Peyer's patch (tissue), 4 donors: ENCODE data around the gene S100A4. TPM values are rescaled to one million over a fixed set of nuclear protein-coding genes. Genes with fewer than 3 reads are reported as not detected.

ENCODE experiments used
- DNase-seq, 3 donors: peaks; one replicate each; pipeline ENCODE4 v3.0.0-alpha.2; 2017 to 2019
- H3K27ac ChIP-seq, 4 donors: fragments of 200-600 bp; sonication (generic); one replicate each; pipeline ENCODE4 v1.5.1; 2016 to 2019
- H3K27me3 ChIP-seq, 2 donors: fragments of 200-600 bp; sonication (generic); one replicate each; pipeline ENCODE4 v1.5.1; 2019
- H3K36me3 ChIP-seq, 3 donors: fragments of 200-600 bp; sonication (generic); one replicate each; pipeline ENCODE4 v1.5.1; 2016 to 2019
- H3K4me1 ChIP-seq, 4 donors: fragments of 200-600 bp; sonication (generic); one replicate each; pipeline ENCODE4 v1.5.1; 2016 to 2019
- H3K4me3 ChIP-seq, 4 donors: fragments of 200-600 bp; sonication (generic); 1 replicate in 3 of 4; 2 replicates in 1 of 4; pipeline ENCODE4 v1.5.1; 2016 to 2019; ENCODE audit warnings: mild to moderate bottlenecking in 1 of 4
- H3K9me3 ChIP-seq, 4 donors: fragments of 200-600 bp; sonication (generic); one replicate each; pipeline ENCODE4 v1.5.1; 2016 to 2019; ENCODE audit warnings: mild to moderate bottlenecking in 1 of 4
- POLR2A ChIP-seq, 2 donors: fragments of 450-650 bp; IDR thresholded peaks; one replicate each; pipeline ENCODE4 v1.5.1; 2017; ENCODE audit warnings: antibody characterized with exemption in 2 of 2, mild to moderate bottlenecking in 2 of 2, moderate library complexity in 2 of 2
- total RNA-seq, 4 donors: library from RNA; depleted of rRNA; stranded (reverse); fragments of >200 nt; gene quantifications; one replicate each; pipeline ENCODE4 v1.1.0, GENCODE V29; 2016
- TF ChIP-seq, protein P1 (sequence below), 6 experiments: fragments of 450-650 bp in 4 of 6; fragments of 200-600 bp in 2 of 6; sonication (generic) in 1 of 6; IDR thresholded peaks; one replicate each; pipeline ENCODE4 v1.5.1; 2017 to 2019; ENCODE audit warnings: antibody characterized with exemption in 6 of 6, mild to moderate bottlenecking in 3 of 6, moderate library complexity in 1 of 6

S100A4 gene
- total RNA-seq, 4 donors from 2014 or later = 38.2 to 435 (median 53.6) TPM

DNA sequence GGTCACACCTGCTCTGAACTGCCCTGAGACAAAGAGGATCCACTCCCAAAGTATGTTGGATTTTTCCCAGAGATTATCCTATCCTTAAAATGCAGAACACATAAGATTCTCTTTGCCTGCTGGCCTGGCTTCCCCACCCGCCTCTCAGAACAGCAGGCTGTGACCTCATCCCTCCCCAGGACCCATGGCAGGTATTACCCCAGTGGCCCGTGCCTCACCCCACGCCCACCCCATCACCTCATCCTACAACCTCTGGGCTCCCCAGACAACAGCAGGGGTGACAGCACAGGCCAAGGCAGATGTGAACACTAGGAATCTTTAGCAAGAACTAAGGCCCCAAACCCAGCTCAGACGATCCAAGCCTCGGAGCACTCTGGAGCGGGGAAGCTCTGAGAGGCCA lies 50.1 kb downstream of the S100A4 start:
- Histone ChIP-seq H3K27me3 (no peaks in the 10 kb centered on the region), H3K4me3 (no peak overlapping the region), H3K4me1 (no peaks in the 10 kb centered on the region), H3K36me3 (no peaks in the 10 kb centered on the region), H3K9me3 (no peaks in the 10 kb centered on the region), H3K27ac (no peak overlapping the region)
- DNase-seq = no peak
- no peak for TF ChIP-seq POLR2A (IDR thresholded peaks at IDR 0.05)
- TF ChIP-seq, protein P1, sequence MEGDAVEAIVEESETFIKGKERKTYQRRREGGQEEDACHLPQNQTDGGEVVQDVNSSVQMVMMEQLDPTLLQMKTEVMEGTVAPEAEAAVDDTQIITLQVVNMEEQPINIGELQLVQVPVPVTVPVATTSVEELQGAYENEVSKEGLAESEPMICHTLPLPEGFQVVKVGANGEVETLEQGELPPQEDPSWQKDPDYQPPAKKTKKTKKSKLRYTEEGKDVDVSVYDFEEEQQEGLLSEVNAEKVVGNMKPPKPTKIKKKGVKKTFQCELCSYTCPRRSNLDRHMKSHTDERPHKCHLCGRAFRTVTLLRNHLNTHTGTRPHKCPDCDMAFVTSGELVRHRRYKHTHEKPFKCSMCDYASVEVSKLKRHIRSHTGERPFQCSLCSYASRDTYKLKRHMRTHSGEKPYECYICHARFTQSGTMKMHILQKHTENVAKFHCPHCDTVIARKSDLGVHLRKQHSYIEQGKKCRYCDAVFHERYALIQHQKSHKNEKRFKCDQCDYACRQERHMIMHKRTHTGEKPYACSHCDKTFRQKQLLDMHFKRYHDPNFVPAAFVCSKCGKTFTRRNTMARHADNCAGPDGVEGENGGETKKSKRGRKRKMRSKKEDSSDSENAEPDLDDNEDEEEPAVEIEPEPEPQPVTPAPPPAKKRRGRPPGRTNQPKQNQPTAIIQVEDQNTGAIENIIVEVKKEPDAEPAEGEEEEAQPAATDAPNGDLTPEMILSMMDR (IDR thresholded peaks at IDR 0.05) = no peak

DNA sequence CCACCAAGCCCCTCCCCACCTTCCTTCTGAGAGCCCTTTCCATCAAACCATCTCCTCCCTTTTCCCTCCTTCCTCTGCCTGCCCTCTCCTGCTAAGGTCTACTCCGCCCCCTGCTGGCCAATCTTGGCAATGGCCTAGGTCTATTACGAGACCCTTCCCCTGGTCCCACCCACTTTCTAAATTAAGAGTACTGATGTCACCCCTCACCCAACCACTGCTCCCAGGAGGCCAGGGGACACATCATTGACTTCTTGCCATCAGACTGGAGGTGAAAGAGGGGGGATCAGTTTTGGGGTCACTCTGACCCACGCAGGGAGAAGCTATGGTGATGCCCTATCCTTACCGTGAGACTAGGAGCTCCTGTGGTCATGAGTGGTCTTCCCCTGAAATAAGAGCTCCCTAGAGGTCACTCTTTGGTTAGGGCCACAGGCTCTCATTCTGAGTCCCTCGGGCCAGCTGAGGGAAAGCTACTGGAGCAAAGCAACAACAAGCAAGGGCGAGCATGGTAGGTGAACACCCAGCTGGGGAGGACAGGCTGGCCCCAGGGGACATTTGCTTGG lies 50.5 kb downstream of the S100A4 start:
- peak; percentile 73 to 84 (median 77) for DNase-seq
- H3K4me1 ChIP-seq = no peaks in the 10 kb centered on the region
- TF ChIP-seq, protein P1 (IDR thresholded peaks at IDR 0.05) = peak; percentile 67 to 87 (median 84)
- no peak for TF ChIP-seq POLR2A (IDR thresholded peaks at IDR 0.05)
- H3K27me3 ChIP-seq = no peaks in the 10 kb centered on the region
- H3K4me3 ChIP-seq = no peak overlapping the region
- no peaks in the 10 kb centered on the region for H3K36me3 ChIP-seq
- H3K27ac ChIP-seq = no peak overlapping the region
- no peaks in the 10 kb centered on the region for H3K9me3 ChIP-seq

Other genes with a start within 250 kb of the S100A4 start
- gene PGLYRP3, start 232.9 kb downstream of the S100A4 start, total RNA-seq = not detected
- gene PGLYRP4, start 197.0 kb downstream of the S100A4 start, total RNA-seq = not detected
- gene S100A9, start 188.0 kb downstream of the S100A4 start, total RNA-seq = 10 to 100 TPM in 3 of 4 donors, 1 to 10 TPM in 1; 6.8 to 96.6 (median 17.6) TPM
- gene S100A12, start 170.2 kb downstream of the S100A4 start, total RNA-seq = not detected
- 1 to 10 TPM in 2 of 4 donors, not detected in 2; 7.6 to 9.8 TPM for gene S100A8, start 154.7 kb downstream of the S100A4 start, total RNA-seq
- not detected for gene S100A7A, start 129.3 kb downstream of the S100A4 start, total RNA-seq
- gene S100A7, start 85.2 kb downstream of the S100A4 start, total RNA-seq = not detected
- 100 to 1,000 TPM; 321 to 366 (median 334) TPM for gene S100A6, start 9.8 kb downstream of the S100A4 start, total RNA-seq
- gene S100A5, start 4.9 kb downstream of the S100A4 start, total RNA-seq = not detected
- gene S100A3, start 3.5 kb upstream of the S100A4 start, total RNA-seq = not detected
- gene S100A2, start 20.0 kb upstream of the S100A4 start, total RNA-seq = not detected
- gene S100A16, start 67.3 kb upstream of the S100A4 start, total RNA-seq = 100 to 1,000 TPM; 107 to 277 (median 193) TPM
- gene S100A14, start 70.5 kb upstream of the S100A4 start, total RNA-seq = 100 to 1,000 TPM; 106 to 391 (median 293) TPM
- gene S100A13, start 81.7 kb upstream of the S100A4 start, total RNA-seq = 100 to 1,000 TPM in 1 of 4 donors, 10 to 100 TPM in 3; 49.5 to 185 (median 52.9) TPM
- not detected for gene S100A1, start 82.6 kb upstream of the S100A4 start, total RNA-seq
- gene CHTOP, start 88.3 kb upstream of the S100A4 start, total RNA-seq = 10 to 100 TPM; 53.8 to 80.8 (median 68.7) TPM
- 10 to 100 TPM; 15.4 to 29.7 (median 28.1) TPM for gene SNAPIN, start 112.9 kb upstream of the S100A4 start, total RNA-seq
- 10 to 100 TPM; 31.4 to 67.7 (median 47.2) TPM for gene ILF2, start 125.2 kb upstream of the S100A4 start, total RNA-seq
- gene NPR1, start 132.9 kb upstream of the S100A4 start, total RNA-seq = 10 to 100 TPM in 2 of 4 donors, 1 to 10 TPM in 2; 5.0 to 17.3 (median 10.9) TPM
- 10 to 100 TPM; 24.3 to 75.1 (median 42.4) TPM for gene INTS3, start 182.2 kb upstream of the S100A4 start, total RNA-seq
- 100 to 1,000 TPM in 1 of 4 donors, 10 to 100 TPM in 3; 12.3 to 124 (median 22.0) TPM for gene SLC27A3, start 229.6 kb upstream of the S100A4 start, total RNA-seq